EH (cell line): ENCODE data around the gene SETBP1.

Source experiments
- DNase-seq: peaks from one replicate; pipeline ENCODE4 v3.0.0-alpha.2; 2015; ENCODE audit warnings: low read depth

SETBP1 gene

GRCh38 chr18:44816477-44816876 lies 135.8 kb downstream of the SETBP1 start:
- DNase-seq: no peak

GRCh38 chr18:44817831-44818473 lies 137.3 kb downstream of the SETBP1 start:
- no peak for DNase-seq

- DNase-seq: no peak
Observed at GRCh38 chr18:44818668-44819403, 138.1 kb downstream of the SETBP1 start.

GRCh38 chr18:44819944-44820510 lies 139.3 kb downstream of the SETBP1 start:
- no peak for DNase-seq

- no peak for DNase-seq
Observed at GRCh38 chr18:44821924-44822323, 141.2 kb downstream of the SETBP1 start.

GRCh38 chr18:44823286-44823685 lies 142.6 kb downstream of the SETBP1 start:
- DNase-seq: no peak

GRCh38 chr18:44823782-44824181 lies 143.1 kb downstream of the SETBP1 start:
- peak; percentile 14 for DNase-seq

GRCh38 chr18:44824884-44825283 lies 144.2 kb downstream of the SETBP1 start:
- DNase-seq: no peak

- peak; percentile 93 for DNase-seq
Observed at GRCh38 chr18:44826418-44827259, 146.0 kb downstream of the SETBP1 start.

GRCh38 chr18:44828080-44828479 lies 147.4 kb downstream of the SETBP1 start:
- DNase-seq: no peak

GRCh38 chr18:44830581-44830980 lies 149.9 kb downstream of the SETBP1 start:
- no peak for DNase-seq

- DNase-seq: no peak
Observed at GRCh38 chr18:44833786-44834185, 153.1 kb downstream of the SETBP1 start.

- no peak for DNase-seq
Observed at GRCh38 chr18:44834867-44835469, 154.3 kb downstream of the SETBP1 start.

GRCh38 chr18:44835703-44836102 lies 155.0 kb downstream of the SETBP1 start:
- peak; percentile 9 for DNase-seq

- no peak for DNase-seq
Observed at GRCh38 chr18:44836263-44836662, 155.6 kb downstream of the SETBP1 start.

- no peak for DNase-seq
Observed at GRCh38 chr18:44837482-44838180, 156.9 kb downstream of the SETBP1 start.

- DNase-seq: peak; percentile 63
Observed at GRCh38 chr18:44838971-44839666, 158.4 kb downstream of the SETBP1 start.

- no peak for DNase-seq
Observed at GRCh38 chr18:44840058-44840790, 159.5 kb downstream of the SETBP1 start.

GRCh38 chr18:44841221-44841620 lies 160.5 kb downstream of the SETBP1 start:
- no peak for DNase-seq
